ENCODE data around the gene SCN8A.
"Not testable (repeated sequence)": the region's sequence is repeated elsewhere in the genome, so short reads cannot be mapped to it uniquely, and the experiment has no call there.

Gene SCN8A

DNA sequence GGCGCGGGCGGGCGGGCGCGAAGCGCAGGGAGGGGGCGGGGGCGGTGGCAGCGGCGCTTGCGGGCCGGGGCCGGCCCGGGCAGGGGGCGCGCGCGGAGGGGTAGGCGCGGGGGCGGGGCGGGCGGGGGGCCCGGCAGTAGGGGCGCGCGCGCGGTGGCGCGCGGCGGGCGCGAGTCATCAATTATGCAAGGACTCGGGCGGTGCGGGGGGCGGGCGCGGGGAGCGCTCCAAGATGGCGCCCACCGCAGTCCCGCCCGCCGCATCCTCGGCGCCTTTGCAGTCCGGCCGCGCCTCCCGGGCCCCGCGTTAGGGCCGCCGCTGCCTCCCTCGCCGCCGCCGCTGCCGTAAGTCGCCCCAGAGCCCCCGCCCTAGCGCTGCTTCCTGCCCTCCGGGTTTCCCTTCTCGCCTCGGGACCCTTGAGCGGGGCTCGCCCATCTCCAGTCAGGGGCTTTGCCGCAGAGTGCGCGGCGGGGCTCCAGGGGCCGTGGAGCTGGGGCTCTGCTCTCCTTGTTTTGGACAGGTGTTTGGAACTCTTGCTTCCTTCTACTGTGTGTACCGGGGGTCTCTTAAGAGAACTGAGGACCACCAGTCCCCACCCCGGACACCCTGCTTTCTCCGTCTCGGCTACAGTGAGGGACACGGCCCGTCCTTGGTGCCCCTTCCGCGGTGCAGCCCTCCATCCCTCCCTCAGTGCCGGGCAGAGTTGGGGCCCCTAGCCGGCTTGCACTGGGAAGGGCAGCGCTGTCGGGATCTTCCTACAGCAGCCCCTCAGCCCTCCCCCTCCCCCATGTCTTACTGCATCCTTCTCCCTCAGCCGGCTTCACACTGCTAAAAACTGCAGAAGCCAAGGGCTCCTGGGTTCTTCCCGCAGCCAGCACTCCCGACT lies at the start of gene SCN8A:
SCN8A (plus strand) TSS at position 218 of the 886 bp plus-strand sequence. CDS start 71,585 bp downstream, outside the sequence.
- Histone ChIP-seq H3K27me3 (ENCODE audit: insufficient read depth, low read length) (no peaks in the 10 kb centered on the region), H3K4me3 (ENCODE audit: low read depth, low read length) (peak within 1 kb of the TSS; percentile 76), H3K27ac (ENCODE audit: low read depth, low read length) (0 out of 2 replicates have a peak within 1 kb of the TSS, but pooled peaks have one; percentile 16), H3K79me2 (ENCODE audit: control insufficient read depth, insufficient read depth, low read length, unreplicated experiment) (peaks cover 22% of the 10 kb centered on the region), H3K36me3 (ENCODE audit: insufficient read depth, low read length) (no peaks in the 10 kb centered on the region), H3K4me1 (ENCODE audit: control insufficient read depth, insufficient read depth, low read length, unreplicated experiment) (peaks cover 11% of the 10 kb centered on the region), H2AFZ (ENCODE audit: low read length, unreplicated experiment) (peak within 1 kb of the TSS; percentile 74)

DNA sequence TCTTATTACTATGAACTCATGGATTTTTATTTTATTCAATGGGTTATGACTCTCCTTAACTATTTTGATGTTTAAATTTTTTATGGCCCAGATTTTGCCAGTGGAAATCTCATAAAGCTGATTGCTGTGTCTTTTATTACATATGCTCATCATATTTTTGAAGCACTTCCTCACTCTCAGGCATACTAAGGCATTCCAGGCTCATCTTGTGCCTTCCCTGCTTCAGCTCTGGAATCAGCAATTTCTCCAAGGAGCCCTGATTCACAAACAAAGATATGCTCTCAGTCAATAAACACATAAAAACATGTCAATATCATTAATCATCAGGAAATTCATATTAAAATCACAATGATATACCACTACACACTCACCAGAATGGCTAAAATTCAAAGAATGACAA lies 44.9 kb upstream of the SCN8A start:
- H2AFZ ChIP-seq (ENCODE audit: low read length, unreplicated experiment): no peak overlapping the region
- H3K27ac ChIP-seq (ENCODE audit: low read depth, low read length): no peak overlapping the region
- no peaks in the 10 kb centered on the region for H3K36me3 ChIP-seq (ENCODE audit: insufficient read depth, low read length)
- H3K4me1 ChIP-seq (ENCODE audit: control insufficient read depth, insufficient read depth, low read length, unreplicated experiment): no peaks in the 10 kb centered on the region
- peaks cover 47% of the 10 kb centered on the region for H3K27me3 ChIP-seq (ENCODE audit: insufficient read depth, low read length)
- H3K79me2 ChIP-seq (ENCODE audit: control insufficient read depth, insufficient read depth, low read length, unreplicated experiment): no peaks in the 10 kb centered on the region
- no peak overlapping the region for H3K4me3 ChIP-seq (ENCODE audit: low read depth, low read length)

DNA sequence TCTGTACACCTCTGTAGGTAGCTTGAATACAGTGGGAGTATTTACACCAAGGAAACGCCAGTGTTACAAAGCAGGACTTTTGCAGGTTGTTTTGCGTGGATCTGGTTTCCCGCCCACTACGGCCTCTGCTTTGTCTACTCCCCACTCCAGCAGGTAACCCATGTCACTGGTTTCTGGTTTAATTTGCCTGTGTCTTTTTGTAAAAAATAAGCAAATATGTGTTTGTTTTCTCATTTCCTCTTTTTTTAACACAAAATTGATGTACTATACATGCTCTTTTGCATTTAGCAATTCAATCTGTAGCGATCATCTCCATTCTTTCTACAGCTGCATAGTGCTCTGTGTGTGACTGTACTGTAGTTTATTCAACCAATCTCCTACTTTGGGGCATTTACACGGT lies 43.4 kb upstream of the SCN8A start:
- Histone ChIP-seq H2AFZ (ENCODE audit: low read length, unreplicated experiment) (no peak overlapping the region), H3K27me3 (ENCODE audit: insufficient read depth, low read length) (peaks cover 54% of the 10 kb centered on the region), H3K27ac (ENCODE audit: low read depth, low read length) (no peak overlapping the region), H3K4me1 (ENCODE audit: control insufficient read depth, insufficient read depth, low read length, unreplicated experiment) (no peaks in the 10 kb centered on the region), H3K36me3 (ENCODE audit: insufficient read depth, low read length) (no peaks in the 10 kb centered on the region), H3K79me2 (ENCODE audit: control insufficient read depth, insufficient read depth, low read length, unreplicated experiment) (no peaks in the 10 kb centered on the region), H3K4me3 (ENCODE audit: low read depth, low read length) (no peak overlapping the region)

DNA sequence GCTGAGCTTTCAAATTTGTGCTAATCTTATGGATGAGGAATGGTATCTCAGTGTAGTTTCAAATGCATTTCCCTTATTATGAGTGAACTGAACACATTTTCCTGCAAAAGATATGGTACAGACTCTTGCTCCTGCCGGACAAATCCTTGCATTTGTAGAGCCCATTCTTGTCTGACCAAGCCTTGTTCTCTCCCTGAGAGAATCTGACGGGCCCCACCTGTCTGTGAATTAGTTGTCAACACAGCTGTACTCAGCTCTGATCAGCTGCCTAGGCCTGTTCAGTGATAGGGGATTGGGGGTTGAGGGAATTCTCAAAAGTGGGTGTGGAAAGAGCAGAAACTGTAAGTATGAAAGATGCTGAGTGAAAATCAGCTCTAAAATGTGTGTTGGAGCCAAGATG lies 42.8 kb upstream of the SCN8A start:
- peaks cover 58% of the 10 kb centered on the region for H3K27me3 ChIP-seq (ENCODE audit: insufficient read depth, low read length)
- no peaks in the 10 kb centered on the region for H3K4me1 ChIP-seq (ENCODE audit: control insufficient read depth, insufficient read depth, low read length, unreplicated experiment)
- H3K79me2 ChIP-seq (ENCODE audit: control insufficient read depth, insufficient read depth, low read length, unreplicated experiment): no peaks in the 10 kb centered on the region
- no peak overlapping the region for H3K4me3 ChIP-seq (ENCODE audit: low read depth, low read length)
- no peaks in the 10 kb centered on the region for H3K36me3 ChIP-seq (ENCODE audit: insufficient read depth, low read length)
- H3K27ac ChIP-seq (ENCODE audit: low read depth, low read length): no peak overlapping the region
- no peak overlapping the region for H2AFZ ChIP-seq (ENCODE audit: low read length, unreplicated experiment)

DNA sequence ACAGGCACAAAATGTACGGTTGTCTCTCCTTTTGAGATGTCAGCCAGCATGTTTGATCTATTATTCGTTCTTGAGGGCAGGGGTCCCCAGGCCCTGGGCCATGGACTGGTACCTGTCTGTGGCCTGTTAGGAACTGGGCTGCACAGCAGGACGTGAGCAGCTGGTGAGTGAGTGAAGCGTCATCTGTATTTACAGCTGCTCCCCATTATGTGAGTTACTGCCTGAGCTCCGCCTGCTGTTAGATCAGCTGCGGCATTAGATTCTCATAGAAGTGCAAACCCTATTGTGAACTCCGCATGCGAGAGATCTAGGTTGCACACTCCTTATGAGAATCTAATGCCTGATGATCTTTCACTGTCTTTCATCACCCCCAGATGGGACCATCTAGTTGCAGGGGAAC lies 41.4 kb upstream of the SCN8A start:
- Histone ChIP-seq H3K4me3 (ENCODE audit: low read depth, low read length) (no peak overlapping the region), H3K27me3 (ENCODE audit: insufficient read depth, low read length) (peaks cover 70% of the 10 kb centered on the region), H3K4me1 (ENCODE audit: control insufficient read depth, insufficient read depth, low read length, unreplicated experiment) (no peaks in the 10 kb centered on the region)

DNA sequence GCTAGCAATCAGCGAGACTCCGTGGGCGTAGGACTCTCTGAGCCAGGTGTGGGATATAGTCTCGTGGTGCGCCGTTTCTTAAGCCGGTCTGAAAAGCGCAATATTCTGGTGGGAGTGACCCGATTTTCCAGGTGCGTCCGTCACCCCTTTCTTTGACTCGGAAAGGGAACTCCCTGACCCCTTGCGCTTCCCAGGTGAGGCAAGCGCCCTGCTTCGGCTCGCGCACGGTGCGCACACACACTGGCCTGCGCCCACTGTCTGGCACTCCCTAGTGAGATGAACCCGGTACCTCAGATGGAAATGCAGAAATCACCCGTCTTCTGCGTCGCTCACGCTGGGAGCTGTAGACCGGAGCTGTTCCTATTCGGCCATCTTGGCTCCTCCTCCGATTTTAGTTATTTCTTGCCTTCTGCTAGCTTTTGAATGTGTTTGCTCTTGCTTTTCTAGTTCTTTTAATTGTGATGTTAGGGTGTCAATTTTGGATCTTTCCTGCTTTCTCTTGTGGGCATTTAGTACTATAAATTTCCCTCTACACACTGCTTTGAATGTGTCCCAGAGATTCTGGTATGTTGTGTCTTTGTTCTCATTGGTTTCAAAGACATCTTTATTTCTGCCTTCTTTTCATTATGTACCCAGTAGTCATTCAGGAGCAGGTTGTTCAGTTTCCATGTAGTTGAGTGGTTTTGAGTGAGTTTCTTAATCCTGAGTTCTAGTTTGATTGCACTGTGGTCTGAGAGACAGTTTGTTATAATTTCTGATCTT lies 22.6 kb upstream of the SCN8A start:
- H3K4me3 ChIP-seq (ENCODE audit: low read depth, low read length); H3K36me3 ChIP-seq (ENCODE audit: insufficient read depth, low read length); H3K79me2 ChIP-seq (ENCODE audit: control insufficient read depth, insufficient read depth, low read length, unreplicated experiment); H2AFZ ChIP-seq (ENCODE audit: low read length, unreplicated experiment); H3K4me1 ChIP-seq (ENCODE audit: control insufficient read depth, insufficient read depth, low read length, unreplicated experiment); H3K27ac ChIP-seq (ENCODE audit: low read depth, low read length); H3K27me3 ChIP-seq (ENCODE audit: insufficient read depth, low read length): not testable (repeated sequence)

More for the DNA sequence above, 41.4 kb upstream of the SCN8A start:
- H3K27ac ChIP-seq (ENCODE audit: low read depth, low read length): no peak overlapping the region
- H3K36me3 ChIP-seq (ENCODE audit: insufficient read depth, low read length): no peaks in the 10 kb centered on the region
- no peak overlapping the region for H2AFZ ChIP-seq (ENCODE audit: low read length, unreplicated experiment)
- H3K79me2 ChIP-seq (ENCODE audit: control insufficient read depth, insufficient read depth, low read length, unreplicated experiment): no peaks in the 10 kb centered on the region

DNA sequence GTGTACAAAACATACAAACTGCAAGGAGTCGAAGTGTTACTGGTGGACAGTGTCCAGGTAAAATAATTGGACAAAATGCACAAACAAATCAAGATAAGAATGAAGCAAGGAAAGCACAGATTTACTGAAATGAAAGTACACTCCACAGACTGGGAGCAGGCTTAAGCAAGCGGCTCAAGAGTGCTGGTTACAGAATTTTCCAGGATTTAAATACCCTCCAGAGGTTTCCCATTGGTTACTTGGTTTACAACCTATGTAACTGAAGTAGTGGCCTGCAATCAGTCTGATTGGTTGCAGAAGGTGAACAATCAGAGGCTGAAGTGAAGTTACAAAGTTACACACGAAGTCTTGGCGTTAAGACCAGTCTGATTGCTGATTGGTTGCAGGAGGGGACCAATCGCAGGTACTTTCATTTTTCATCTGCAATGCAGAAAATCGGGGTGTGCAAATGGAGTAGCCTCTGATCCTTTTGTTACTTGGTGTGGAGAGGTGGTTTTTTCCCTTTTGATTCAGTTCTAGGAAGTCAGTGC lies 11.6 kb upstream of the SCN8A start:
- Histone ChIP-seq H3K4me3 (ENCODE audit: low read depth, low read length) (no peak overlapping the region), H2AFZ (ENCODE audit: low read length, unreplicated experiment) (no peak overlapping the region)

DNA sequence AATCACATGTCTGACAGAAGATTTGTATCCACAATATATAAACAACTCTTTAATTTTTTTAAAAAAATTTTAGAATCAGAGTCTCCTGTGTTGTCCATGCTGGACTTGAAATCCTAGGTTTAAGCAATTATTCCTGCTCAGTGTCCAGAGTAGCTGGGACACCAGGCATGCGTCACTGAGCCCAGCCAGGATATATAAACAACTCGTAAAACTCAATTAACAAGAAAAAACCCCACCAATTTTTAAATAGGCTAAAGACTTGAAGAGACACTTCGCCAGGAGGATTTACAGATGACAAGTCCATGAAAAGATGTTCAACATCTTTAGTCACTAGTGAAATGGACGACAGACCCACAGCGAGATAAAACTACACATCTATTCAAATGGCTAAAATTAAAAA lies 2.0 kb upstream of the SCN8A start:
- Histone ChIP-seq H2AFZ (ENCODE audit: low read length, unreplicated experiment) (no peak overlapping the region), H3K27ac (ENCODE audit: low read depth, low read length) (no peak overlapping the region), H3K36me3 (ENCODE audit: insufficient read depth, low read length) (no peaks in the 10 kb centered on the region)

More for the DNA sequence above, 11.6 kb upstream of the SCN8A start:
- H3K27ac ChIP-seq (ENCODE audit: low read depth, low read length): no peak overlapping the region
- H3K79me2 ChIP-seq (ENCODE audit: control insufficient read depth, insufficient read depth, low read length, unreplicated experiment): no peaks in the 10 kb centered on the region
- H3K27me3 ChIP-seq (ENCODE audit: insufficient read depth, low read length): no peaks in the 10 kb centered on the region
- no peaks in the 10 kb centered on the region for H3K36me3 ChIP-seq (ENCODE audit: insufficient read depth, low read length)
- no peaks in the 10 kb centered on the region for H3K4me1 ChIP-seq (ENCODE audit: control insufficient read depth, insufficient read depth, low read length, unreplicated experiment)

DNA sequence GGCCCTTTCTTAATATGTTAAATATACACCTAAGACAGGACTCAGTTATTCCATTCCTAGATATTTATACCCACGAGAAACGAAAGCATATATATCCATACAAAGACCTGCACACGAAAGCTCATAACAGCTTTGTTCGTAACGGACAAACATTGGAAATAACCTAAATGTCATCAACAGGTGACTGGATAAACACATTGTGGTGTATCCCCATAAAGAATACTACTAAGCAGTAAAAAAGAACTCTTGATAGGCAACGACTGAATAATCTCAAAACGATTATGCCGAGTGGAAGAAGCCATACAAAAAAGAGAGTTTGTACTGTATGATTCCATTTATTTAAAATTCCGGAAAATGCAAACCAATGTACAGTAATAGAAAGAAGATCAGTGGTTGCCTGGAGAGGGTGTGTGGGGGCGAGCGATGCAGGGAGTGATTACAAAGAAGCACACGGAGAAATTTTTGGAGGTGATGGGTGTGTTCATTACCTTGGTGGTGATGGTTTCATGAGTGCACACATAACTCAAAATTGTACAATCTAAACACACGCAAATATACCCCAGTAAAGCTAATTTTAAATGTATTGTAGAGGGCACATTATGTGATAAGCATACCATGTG lies 1.4 kb upstream of the SCN8A start:
- H3K27ac ChIP-seq (ENCODE audit: low read depth, low read length): no peak overlapping the region
- no peak overlapping the region for H2AFZ ChIP-seq (ENCODE audit: low read length, unreplicated experiment)
- peaks cover 11% of the 10 kb centered on the region for H3K4me1 ChIP-seq (ENCODE audit: control insufficient read depth, insufficient read depth, low read length, unreplicated experiment)
- peaks cover 11% of the 10 kb centered on the region for H3K79me2 ChIP-seq (ENCODE audit: control insufficient read depth, insufficient read depth, low read length, unreplicated experiment)
- no peaks in the 10 kb centered on the region for H3K27me3 ChIP-seq (ENCODE audit: insufficient read depth, low read length)
- H3K4me3 ChIP-seq (ENCODE audit: low read depth, low read length): peak overlapping the region; percentile 72
- H3K36me3 ChIP-seq (ENCODE audit: insufficient read depth, low read length): no peaks in the 10 kb centered on the region

More for the DNA sequence above, 2.0 kb upstream of the SCN8A start:
- Histone ChIP-seq H3K79me2 (ENCODE audit: control insufficient read depth, insufficient read depth, low read length, unreplicated experiment) (peaks cover 9% of the 10 kb centered on the region), H3K4me1 (ENCODE audit: control insufficient read depth, insufficient read depth, low read length, unreplicated experiment) (peaks cover 11% of the 10 kb centered on the region), H3K4me3 (ENCODE audit: low read depth, low read length) (no peak overlapping the region), H3K27me3 (ENCODE audit: insufficient read depth, low read length) (no peaks in the 10 kb centered on the region)

DNA sequence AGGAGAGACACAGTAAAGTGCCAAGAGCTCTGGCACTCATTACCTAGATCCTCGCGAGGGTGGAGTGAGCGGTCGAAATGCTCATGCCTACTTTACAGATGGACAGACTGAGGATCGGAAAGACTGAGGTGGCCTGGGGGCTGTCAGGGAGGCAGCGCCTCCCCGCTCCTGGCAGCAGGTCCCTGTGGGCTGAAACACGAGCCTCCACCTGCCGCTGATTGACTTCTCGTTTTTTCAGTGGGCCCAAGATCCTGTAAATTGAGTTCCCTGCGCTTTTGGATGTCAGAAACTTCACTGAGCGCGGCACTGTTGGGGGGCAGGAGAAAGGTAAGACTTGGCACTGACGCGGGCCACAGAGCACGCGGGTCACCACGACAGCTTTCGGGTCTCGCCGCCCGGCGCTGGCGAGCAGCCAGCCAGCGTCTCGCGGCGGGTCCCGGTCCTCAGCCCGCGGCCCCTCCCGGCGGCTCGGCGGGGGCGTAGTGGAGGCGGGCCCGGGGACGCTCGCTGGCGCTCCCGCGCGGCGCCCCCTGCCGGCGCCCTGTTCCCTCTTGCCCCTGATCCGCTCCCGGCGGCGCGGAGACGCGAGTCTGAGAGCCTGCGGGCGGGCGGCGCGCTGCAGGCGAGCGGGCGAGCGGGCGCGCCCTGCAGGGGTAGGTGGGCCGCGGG lies 552 bp upstream of the SCN8A start:
- peaks cover 18% of the 10 kb centered on the region for H3K79me2 ChIP-seq (ENCODE audit: control insufficient read depth, insufficient read depth, low read length, unreplicated experiment)
- H3K27me3 ChIP-seq (ENCODE audit: insufficient read depth, low read length): no peaks in the 10 kb centered on the region
- H3K27ac ChIP-seq (ENCODE audit: low read depth, low read length): no peak overlapping the region
- H3K36me3 ChIP-seq (ENCODE audit: insufficient read depth, low read length): no peaks in the 10 kb centered on the region
- peaks cover 11% of the 10 kb centered on the region for H3K4me1 ChIP-seq (ENCODE audit: control insufficient read depth, insufficient read depth, low read length, unreplicated experiment)
- peak overlapping the region; percentile 29 for H2AFZ ChIP-seq (ENCODE audit: low read length, unreplicated experiment)
- peak overlapping the region; percentile 72 for H3K4me3 ChIP-seq (ENCODE audit: low read depth, low read length)

Measured in ACC112 (cell line).